AG04449 (cell line): ENCODE measurements around the gene AFF3.

ENCODE experiments used
- CTCF ChIA-PET: fragments of 350-600 bp; formaldehyde crosslinking; extraction: SDS; loops from one replicate; lab custom pipeline; 2021; ENCODE audit warnings: antibody characterized with exemption; lab: Yijun Ruan, JAX
- POLR2A ChIA-PET: fragments of 400-600, 350-600 bp; formaldehyde crosslinking; extraction: SDS; loops from one replicate; lab custom pipeline; 2020; ENCODE audit warnings: antibody characterized with exemption, inconsistent platforms; lab: Yijun Ruan, JAX
- DNase-seq: peaks from one replicate; pipeline ENCODE4 v3.0.0-alpha.2; 2010; ENCODE audit warnings: low read depth, low spot score
- H3K4me3 ChIP-seq: 2 replicates; pipeline ENCODE4 v1.5.1; 2011; ENCODE audit warnings: low read depth, mild to moderate bottlenecking, control low read depth, low read length
- CTCF ChIP-seq: IDR thresholded peaks from one replicate; pipeline ENCODE4 v1.5.1; 2011; ENCODE audit warnings: mild to moderate bottlenecking, moderate library complexity, low read length, control low read depth, inconsistent platforms; ENCODE audit not compliant: insufficient read depth; ENCODE audit errors: missing control alignments

Gene AFF3

GRCh38 chr2:99537910-99538485 lies 604.4 kb downstream of the AFF3 start:
- ChIA-PET CTCF (no interaction called here), POLR2A (no interaction called here)
- no peak for DNase-seq
- TF ChIP-seq CTCF = no peak
- H3K4me3 ChIP-seq = no peak overlapping the region

GRCh38 chr2:99524056-99524455 lies 618.3 kb downstream of the AFF3 start:
- no peak for TF ChIP-seq CTCF
- no peak for DNase-seq
- POLR2A ChIA-PET = no interaction called here
- CTCF ChIA-PET = no interaction called here
- H3K4me3 ChIP-seq = no peak overlapping the region

GRCh38 chr2:99522157-99522556 lies 620.2 kb downstream of the AFF3 start:
- H3K4me3 ChIP-seq = no peak overlapping the region
- ChIA-PET POLR2A (no interaction called here), CTCF (no interaction called here)
- no peak for TF ChIP-seq CTCF
- DNase-seq = no peak

- POLR2A ChIA-PET = no interaction called here
These were observed 621.6 kb downstream of the AFF3 start for GRCh38 chr2:99520813-99521212.

GRCh38 chr2:99520195-99520594 lies 622.2 kb downstream of the AFF3 start:
- DNase-seq = no peak
- POLR2A ChIA-PET = no interaction called here
- no peak for TF ChIP-seq CTCF
- no peak overlapping the region for H3K4me3 ChIP-seq
- CTCF ChIA-PET = no interaction called here

More at GRCh38 chr2:99520813-99521212, 621.6 kb downstream of the AFF3 start:
- no peak overlapping the region for H3K4me3 ChIP-seq
- CTCF ChIA-PET = no interaction called here
- no peak for TF ChIP-seq CTCF
- DNase-seq = no peak

- ChIA-PET POLR2A (no interaction called here), CTCF (no interaction called here)
- TF ChIP-seq CTCF = no peak
- no peak overlapping the region for H3K4me3 ChIP-seq
- no peak for DNase-seq
These were observed 628.0 kb downstream of the AFF3 start for GRCh38 chr2:99514357-99514756.
